Inflammatory macrophage treated with lipopolysaccharide for 4 hours (primary cell): ENCODE data around the gene SYPL1.

Source experiments
- DNase-seq: peaks from one replicate; pipeline ENCODE4 v3.0.0-alpha.2; 2020

The SYPL1 gene

DNA sequence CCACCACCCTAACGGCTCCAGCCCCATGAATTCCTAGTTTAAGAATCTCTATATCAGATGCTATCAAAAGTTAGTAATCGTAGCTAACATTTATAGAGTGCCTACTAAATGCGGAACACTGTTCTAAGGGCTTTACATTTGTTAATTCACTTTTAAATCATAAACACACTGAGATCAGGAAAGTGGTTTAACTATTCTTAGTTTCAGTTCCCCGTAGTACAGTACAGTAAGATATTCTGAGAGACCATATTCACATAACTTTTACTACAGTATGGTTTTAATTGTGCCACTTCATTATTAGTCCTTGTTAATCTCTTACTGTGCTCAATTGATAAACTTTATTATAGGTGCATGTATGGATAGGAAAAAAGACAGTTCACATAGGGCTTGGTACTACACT, 22.5 kb downstream of the SYPL1 start:
- DNase-seq: no peak

DNA sequence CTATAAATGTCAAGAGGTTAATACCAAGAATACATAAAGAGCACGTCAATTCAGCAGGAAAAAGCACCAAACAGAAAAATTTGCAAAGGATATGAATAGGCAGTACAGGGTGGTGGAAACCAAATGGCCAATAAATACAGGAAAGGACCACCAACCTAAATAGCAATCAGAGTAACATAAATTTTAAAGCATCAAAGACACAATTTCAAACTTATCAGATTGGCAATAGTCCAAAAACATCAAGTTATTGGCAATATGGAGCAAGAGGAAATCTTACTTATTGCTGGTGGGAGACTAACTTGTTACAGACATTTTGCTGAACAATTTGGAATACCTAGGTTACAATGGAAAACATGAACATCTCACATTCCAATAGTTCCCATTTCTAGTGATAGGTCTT, 24.1 kb downstream of the SYPL1 start:
- no peak for DNase-seq

DNA sequence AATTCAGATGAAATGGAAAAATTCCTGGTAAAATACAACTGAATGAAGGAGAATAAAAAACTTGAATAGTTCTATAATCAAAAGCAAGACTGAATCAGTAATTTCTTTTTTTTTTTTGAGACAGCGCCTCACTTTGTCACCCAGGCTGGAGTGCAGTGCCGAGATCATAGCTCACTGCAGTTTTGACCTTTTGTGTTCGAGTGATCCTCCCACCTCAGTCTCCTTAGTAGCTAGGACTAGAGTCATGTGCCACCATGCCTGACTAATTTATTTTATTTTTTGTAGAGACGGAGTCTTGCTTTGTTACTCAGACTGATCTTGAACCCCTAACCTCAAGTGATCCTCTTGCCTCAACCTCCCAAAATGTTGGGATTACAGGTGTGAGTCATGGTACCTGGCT, 26.1 kb downstream of the SYPL1 start:
- no peak for DNase-seq

DNA sequence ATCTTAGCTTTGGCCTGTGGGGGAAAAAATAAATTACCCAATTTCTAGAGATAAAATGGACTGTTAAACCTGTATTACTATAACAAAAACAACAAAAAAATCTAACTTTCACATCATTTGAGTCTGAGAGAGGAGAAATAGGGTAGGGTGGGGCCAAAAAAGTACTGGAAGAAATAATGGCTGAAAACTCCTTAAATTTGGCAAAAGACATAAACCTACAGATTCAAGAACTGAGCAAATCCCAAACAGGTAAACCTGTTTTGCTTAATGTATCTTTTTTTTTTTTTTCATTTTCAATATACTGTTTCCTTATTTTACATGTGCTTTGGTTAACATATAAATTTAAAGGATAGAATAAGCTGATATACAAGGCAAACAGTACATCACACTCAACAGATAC, 27.1 kb downstream of the SYPL1 start:
- no peak for DNase-seq

DNA sequence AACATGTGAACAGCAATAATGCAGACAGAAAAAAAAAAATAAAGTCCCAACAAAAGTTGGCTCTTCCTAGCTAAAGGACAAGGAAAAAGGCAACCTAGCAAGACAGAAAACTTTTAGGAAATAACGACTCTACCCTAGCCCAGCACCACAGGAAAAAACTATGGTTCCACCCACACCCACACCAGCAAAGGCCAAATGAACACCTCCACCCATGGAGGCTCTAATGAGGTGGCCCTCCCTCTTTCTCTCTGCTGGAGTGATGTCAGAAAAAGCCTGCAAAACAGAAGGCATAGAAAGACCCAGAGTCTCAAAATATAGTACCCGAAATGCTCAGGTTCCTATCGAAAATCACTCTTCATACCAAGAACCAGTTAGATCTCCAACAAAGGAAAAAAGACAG, 28.4 kb downstream of the SYPL1 start:
- no peak for DNase-seq

GRCh38 chr7:106082087-106082854, 29.8 kb downstream of the SYPL1 start:
- no peak for DNase-seq

GRCh38 chr7:106080300-106080987, 31.7 kb downstream of the SYPL1 start:
- no peak for DNase-seq

GRCh38 chr7:106076537-106076936, 35.6 kb downstream of the SYPL1 start:
- no peak for DNase-seq

DNA sequence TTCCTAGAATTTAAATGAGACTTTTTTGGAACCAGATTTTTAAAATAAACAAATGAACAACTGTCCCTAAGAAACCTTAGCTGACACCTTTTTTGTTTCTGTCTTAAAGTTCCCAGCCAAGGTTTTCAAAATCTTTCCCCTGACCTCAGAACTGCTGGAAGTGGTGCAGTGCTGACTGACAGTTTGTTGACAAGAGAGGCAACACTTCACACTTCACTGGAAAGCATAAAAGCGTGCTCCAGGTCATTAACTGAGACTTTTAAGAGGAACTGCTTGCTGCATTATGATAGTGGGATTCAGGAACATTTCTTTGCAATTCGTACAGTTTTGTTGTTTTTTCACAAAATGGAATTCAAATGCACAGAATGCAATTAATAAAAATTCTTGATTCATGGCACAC, 36.2 kb downstream of the SYPL1 start:
- no peak for DNase-seq

DNA sequence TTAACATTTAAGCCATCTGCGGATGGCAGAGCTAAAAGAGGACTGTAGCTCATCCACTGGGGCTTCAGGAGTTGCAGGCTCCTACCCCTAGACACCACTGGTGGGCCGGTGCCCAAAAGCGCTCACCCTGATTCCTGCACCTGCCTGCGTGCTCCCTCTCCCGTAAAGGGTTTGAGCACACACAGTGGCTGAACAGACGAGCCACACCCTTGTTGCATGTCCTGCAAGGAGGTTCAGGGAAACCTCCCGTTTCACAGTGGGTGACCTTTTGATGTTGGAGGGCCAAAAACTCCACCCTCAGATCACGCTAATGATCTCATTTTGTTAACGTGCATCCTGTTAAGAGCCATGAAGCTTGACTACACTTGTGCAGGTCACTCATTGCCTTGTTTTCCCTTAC, 37.9 kb downstream of the SYPL1 start:
- no peak for DNase-seq

DNA sequence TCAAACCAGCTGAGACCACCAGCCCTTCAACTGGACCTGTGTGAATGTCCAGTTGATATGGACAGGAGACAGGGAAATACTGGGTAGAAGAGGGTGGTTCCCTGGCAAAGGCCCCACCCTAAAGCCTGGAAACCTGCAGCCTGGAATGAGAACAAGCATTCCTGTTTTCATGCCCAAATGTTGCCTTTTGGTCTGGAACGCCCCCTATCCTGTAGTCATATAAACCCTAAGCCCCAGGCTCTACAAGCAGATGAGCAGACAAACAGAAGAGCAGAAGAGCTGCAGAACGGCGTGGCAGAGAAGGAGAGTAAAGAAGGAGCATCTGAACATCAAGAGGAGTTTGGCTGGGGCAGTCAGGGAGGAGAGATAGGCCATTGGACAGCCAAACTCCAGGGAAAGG, 38.4 kb downstream of the SYPL1 start:
- no peak for DNase-seq

GRCh38 chr7:106072715-106073091, 39.4 kb downstream of the SYPL1 start:
- DNase-seq: no peak

DNA sequence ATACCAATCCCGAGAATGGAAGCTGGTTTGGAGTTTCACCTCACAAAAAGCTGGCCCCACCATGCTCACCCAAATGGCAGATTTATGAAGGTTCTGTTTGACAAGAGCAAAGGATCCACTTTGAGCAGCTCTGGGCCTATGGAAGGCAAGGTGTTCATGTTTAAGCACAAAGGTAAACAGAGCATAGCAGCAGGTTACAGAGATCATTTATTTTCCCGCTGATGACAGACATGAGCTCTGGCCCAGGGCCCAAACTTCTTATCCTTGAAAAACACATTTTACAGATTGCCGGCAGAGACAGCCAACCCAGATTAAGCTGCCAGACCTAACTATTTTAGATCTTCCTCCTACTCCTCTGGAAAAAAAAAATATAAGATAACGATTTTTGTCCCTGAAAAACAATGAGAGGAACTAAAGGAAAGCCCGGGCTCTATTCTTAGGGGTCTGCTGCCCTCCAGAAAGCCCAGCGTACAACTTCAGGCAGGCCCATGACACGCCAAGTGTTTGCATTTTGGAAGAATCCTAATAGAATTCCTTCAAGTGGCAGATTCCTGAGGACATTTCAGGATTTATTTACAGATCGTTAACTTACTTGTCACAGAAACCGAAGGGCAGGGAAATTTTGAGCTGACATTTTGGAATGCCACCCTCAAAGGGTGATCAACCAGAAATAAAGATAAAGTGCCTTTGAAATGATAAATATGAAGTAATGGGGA, 40.0 kb downstream of the SYPL1 start:
- no peak for DNase-seq

DNA sequence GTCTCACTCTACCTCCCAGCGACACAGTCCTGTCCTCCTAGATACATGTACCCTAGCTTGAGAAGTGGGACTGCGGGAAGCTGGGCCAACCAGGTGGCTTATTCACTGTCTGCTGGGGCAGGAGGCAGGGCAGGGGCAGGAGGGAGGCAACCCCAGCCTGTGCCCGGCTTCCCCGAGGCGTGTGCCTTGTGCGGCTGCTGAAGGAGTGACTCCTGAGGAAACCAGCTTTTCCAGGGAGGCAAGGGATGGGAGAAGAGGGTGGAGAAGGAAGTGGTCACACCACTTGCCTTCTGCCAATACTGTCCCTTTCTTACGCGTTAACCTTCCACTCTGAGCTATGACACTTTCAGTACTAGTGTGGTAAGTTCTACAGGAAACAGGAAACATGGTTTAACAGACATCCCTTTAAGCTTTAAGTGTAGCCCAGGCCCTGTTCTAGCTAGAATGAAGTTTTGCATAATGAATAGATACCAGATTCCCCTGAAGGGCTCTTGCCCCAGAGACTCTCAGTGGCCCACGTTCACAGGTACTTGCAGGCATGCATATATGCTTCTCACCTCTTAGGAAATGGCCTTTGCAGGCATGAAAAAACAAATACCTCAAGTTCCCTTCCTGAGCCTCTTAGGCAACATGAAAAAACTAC, 40.6 kb downstream of the SYPL1 start:
- DNase-seq: peak; percentile 55

GRCh38 chr7:106070567-106071254, 41.4 kb downstream of the SYPL1 start:
- DNase-seq: no peak

GRCh38 chr7:106070201-106070551, 41.9 kb downstream of the SYPL1 start:
- DNase-seq: no peak

- no peak for DNase-seq
These were observed 42.5 kb downstream of the SYPL1 start for GRCh38 chr7:106069471-106070200.

DNA sequence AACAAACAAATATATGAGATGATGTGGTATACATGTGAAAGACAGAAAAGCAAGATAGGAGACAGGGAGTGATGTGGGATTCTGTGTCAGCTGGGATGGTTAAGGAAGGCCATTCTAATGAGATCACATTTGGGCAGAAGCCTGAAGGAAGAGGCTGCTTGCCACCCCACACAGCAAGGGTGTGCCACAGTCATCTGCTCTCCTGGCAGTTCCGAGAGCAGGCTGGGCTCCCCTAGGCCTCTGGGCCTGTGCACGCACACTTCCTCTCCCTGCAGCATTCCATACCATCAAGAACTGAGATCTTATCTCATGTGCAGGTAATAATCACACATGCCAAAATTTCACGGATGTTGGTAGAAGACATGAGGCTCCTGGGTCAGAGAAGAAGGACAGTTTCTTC, 43.1 kb downstream of the SYPL1 start:
- no peak for DNase-seq

- DNase-seq: no peak
These were observed 43.6 kb downstream of the SYPL1 start for GRCh38 chr7:106068538-106068961.

DNA sequence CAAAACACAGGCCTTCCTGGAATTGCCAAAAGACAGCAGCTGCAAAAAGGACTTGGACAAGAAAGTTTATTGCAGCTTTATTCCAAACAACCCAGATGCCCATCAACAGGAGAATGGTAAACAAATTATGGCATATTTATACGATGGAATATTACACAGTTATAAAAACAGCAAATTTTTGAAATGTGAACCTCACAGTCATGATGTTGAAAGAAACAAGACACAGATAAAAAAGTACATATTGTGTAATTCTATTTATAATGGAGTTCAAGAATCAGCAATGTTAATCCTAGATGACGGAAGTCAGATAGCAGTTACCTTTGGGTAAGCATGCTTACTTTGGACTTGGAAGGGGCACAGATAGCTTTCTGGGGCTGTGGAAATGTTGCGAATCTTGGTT, 44.4 kb downstream of the SYPL1 start:
- no peak for DNase-seq

DNA sequence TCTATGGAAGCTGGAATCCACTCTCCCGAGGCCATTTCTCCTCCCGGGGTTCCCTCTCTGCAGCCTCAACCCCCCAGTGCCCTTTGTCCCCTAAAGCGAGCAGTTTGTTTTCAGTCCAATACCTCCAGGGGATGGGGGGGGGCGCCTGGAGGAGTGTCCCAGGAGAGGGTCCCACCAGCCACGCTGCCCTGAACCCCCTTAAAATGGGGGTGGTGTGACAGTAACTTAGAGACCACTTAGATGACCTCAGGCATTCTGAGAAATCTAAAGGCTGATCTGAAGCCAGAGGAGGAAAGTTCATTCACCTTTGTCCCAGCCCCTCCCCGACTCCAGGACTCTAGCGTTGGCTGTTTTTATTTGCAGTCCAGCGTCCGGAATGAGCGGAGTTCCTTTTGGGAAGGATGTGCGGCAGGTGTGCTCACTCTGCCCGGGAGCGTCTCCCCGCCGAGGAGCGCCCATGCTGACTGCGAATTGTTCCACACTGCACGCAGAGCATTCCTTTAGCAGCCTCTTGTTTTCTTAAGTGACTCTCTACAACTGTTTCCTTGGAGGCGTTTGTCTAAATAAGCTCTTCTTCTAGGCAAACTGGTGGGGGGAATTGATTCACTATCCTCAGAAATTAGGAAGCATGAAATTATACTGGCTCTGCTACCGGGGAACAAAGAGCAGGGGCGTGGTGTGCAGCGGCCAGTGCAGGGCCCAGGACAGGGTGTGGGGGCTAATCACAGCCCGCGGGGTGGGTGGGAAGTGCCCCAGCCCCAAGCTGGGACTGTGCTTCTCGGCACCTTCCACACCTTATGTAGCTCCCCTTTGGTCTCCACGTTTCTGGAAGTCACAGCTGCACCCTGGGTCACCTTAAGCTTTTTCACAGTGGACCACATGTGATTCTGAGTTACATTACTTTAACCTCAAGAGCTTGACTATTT, 46.3 kb downstream of the SYPL1 start:
- no peak for DNase-seq
